GM21423 (cell line): ENCODE measurements around the gene CCDC15.
"Not testable (repeated sequence)": the region's sequence is repeated elsewhere in the genome, so short reads cannot be mapped to it uniquely, and the experiment has no call there.

Experiments
- ATAC-seq: cut with Tn5 transposase; IDR thresholded peaks from one replicate; pipeline ENCODE4 v1.9.1; 2021; ENCODE audit warnings: mild to moderate bottlenecking, moderate library complexity; ENCODE audit not compliant: unreplicated experiment

The CCDC15 gene

GRCh38 chr11:125079878-125080530, 126.0 kb downstream of the CCDC15 start:
- ATAC-seq = no peak

- ATAC-seq = no peak
These were observed 126.5 kb downstream of the CCDC15 start for GRCh38 chr11:125080531-125080911.

DNA sequence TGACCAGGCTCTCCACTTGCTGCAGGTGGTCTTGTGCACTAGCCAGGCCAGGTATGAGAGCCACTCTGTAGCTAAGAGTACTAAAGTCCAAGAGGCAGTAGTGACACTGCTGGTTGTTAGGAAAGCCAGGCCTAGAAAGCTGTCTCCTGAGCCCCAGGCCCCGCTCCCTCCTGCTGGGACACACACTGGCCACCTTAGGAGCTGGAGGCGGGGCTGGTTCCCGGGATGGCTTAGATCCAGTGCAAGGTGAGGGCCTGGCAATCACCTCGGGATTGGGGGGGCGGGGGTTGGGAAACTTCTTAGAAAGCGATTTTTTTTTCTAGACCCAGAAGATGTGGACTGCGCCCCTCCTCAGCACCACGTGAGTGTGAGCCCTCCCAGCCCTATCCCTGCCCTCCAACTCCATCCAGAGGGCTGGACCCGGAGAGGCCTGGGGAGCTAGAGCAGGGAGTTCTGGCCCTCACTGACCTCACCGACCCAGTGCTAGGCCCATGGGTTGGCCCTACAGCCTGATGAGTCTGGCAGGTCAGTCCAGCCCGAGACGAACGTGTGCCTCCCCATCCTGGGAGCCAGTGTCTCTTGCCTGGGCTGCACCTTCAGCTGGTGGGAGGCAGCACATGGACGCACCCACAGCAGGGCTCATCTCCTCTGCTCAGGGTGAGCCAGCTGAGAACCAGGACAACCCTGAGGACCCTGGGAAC, 127.2 kb downstream of the CCDC15 start:
- ATAC-seq = no peak

DNA sequence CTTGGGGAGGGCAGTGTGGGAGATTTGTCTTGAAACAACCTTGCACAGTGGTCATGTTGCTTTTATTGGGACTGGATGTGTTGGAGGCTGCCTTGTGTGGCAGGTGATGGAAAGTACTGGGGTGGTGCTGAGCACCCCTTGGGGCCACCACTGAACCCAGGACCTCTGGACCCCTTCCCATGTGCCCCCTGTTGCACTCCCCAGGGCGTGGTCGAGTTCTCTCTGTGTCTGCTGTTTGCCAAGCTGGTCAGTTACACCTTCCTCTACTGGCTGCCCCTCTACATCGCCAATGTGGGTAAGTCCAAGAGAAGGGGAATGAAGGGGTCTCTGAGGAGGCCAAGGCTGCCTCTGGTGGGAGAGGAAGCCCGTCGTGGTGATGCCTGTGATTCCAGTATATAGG, 128.0 kb downstream of the CCDC15 start:
- ATAC-seq = no peak

GRCh38 chr11:125082611-125083311, 128.8 kb downstream of the CCDC15 start:
- ATAC-seq = no peak

DNA sequence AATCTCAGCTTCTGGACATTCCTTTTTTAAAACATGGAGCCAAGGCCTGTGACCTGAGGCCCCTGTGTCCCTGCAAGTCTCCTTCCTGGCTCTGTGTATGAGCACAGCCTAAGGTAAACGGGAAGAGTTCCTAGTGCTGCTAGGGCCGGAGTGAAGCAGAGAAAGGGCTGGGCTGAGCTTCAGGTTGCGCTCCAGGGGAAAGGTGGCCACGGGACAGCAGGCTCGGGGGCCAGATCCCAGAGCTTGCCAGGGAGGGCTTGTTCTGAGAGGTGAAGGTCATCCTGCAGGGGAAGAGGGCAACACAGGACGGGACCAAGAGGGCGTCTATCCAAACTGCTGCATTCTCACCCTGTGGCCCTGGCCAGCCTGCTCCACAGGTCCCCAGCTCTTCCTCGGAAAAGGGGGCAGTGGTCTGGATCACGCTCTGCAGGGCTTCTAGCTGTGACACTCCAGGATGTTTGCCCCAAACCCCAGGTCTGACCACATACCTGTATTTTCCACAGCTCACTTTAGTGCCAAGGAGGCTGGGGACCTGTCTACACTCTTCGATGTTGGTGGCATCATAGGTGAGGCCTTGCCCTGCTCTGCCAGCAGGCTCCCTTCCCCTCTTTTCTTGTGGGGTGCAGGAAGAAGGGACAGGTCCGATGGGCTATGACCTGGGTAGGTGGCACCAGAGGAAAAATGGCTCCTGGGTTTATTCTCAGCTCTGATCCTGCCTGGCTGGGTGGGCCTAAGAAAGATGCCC, 129.5 kb downstream of the CCDC15 start:
- ATAC-seq = no peak

- ATAC-seq = no peak
These were observed 130.0 kb downstream of the CCDC15 start for GRCh38 chr11:125084057-125084416.

- no peak for ATAC-seq
These were observed 130.8 kb downstream of the CCDC15 start for GRCh38 chr11:125084761-125085231.

DNA sequence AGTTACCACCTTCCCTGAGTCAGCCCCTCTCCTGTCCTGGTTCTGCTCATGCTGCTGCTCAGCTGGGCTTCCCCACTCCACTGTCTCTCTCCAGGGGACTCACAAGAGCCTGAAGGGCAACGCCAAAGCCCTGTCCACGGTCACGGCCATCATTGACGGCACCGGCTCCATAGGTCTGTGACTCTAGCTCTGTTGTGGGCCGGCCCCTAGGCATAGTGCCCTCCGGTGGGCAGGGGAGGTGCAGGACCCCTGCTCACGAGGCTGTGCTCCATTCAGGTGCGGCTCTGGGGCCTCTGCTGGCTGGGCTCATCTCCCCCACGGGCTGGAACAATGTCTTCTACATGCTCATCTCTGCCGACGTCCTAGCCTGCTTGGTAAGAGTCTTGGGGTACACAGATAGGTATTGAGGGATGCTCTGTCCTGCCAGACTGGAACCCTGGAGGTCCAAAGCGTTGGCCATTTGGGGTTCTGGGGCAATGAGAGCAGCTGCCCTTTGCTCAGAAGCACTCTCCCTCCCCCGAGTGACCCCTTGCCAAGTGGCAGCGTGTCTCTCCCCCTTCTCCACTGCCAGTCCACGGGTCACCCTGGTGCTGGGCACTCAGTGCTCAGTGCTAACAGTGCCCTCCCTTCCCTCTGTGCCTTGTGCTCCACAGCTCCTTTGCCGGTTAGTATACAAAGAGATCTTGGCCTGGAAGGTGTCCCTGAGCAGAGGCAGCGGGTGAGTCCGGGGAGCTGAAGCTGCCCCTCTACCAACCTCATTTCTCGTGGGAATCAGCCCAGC, 131.5 kb downstream of the CCDC15 start:
- ATAC-seq = no peak

DNA sequence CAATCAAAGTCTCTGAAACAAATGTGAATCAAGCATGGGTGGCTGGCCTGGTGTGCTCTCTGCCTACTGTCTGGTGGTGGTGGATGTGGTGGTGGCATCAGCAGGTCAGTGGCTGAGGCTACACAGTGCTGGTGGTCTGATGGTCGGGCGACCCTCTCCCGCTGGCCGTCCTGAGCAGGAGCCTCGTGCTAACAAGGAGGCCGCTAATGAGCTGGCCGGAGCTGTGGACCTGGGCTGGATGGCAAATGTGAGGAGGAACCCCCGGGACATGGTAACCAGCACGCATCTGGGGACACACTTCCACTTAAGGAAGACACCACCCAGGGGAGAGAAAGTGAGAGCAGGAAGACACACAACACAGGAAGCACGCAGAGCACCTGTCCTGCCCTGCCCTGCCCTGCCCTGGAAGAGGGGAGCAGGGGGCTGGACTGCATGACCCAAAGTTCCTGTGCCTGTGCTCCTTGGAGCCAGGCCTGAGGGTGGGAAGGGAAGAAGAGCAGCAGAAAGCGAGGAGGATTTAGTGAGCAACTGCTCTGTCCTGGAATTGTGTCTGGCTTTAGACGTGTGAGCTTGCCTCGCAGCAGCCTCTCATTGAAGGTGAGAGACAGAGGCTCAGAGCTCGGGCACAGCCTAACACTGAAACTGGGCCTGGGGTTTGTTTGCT, 132.8 kb downstream of the CCDC15 start:
- ATAC-seq = no peak

DNA sequence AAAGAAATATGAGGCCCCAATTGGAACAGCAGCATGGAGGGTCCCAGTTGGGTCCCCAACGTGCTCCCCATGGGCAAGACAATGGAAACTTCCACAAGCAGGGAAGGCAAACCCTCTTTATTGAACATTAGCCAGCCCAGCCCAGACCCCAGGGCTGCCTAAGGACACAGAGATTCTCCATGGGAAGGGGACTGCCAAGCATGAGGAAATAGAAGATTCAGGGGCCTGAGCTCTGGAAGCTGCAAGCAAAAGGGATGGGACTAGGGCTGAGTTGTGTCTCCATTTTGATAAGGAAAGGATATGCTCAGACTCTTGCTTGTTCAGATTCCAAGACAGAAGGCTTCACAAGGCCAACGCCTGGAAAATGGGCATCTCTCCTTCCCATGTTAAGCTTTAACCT, 134.1 kb downstream of the CCDC15 start:
- ATAC-seq = no peak

- no peak for ATAC-seq
These were observed 134.8 kb downstream of the CCDC15 start for GRCh38 chr11:125088576-125089455.

GRCh38 chr11:125089481-125089880, 135.5 kb downstream of the CCDC15 start:
- ATAC-seq = not testable (repeated sequence)

GRCh38 chr11:125090151-125090550, 136.1 kb downstream of the CCDC15 start:
- ATAC-seq = not testable (repeated sequence)

- ATAC-seq = no peak
These were observed 136.8 kb downstream of the CCDC15 start for GRCh38 chr11:125090816-125091215.
